Activated CD8-positive, alpha-beta memory T cell treated with anti-CD3 and anti-CD28 coated beads, Interleukin-2, amount 50 U/mL, for 24 hours (primary cell): ENCODE data around the gene MOGAT1.
A peak's percentile ranks its signal among the peaks of the same experiment; 100 is the strongest.
"Not testable (repeated sequence)": the region's sequence is repeated elsewhere in the genome, so short reads cannot be mapped to it uniquely, and the experiment has no call there.

ENCODE experiments used
- DNase-seq: peaks from one replicate; pipeline ENCODE4 v3.0.0-alpha.2; 2020; ENCODE audit errors: extremely low read depth

MOGAT1 gene

GRCh38 chr2:222670191-222671038, 1.0 kb upstream of the MOGAT1 start:
- no peak for DNase-seq

DNA sequence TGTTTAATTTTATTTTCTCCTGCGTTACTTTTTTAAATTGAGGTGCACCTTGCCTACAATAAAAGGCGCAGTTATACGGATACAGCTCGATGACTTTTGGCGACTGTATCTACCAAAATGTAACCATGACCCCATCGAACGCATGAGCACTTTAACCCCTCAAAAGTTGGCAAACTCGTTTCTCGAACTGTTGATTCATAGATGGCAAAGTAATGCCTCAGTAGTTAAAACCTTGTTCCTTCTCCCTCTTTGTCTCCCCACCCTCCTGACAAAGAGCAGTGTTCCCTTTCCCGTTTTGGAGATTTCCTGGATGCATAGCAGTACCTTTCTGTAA, 577 bp downstream of the MOGAT1 start:
- no peak for DNase-seq

- no peak for DNase-seq
Observed at GRCh38 chr2:222673273-222673672, 1.8 kb downstream of the MOGAT1 start.

DNA sequence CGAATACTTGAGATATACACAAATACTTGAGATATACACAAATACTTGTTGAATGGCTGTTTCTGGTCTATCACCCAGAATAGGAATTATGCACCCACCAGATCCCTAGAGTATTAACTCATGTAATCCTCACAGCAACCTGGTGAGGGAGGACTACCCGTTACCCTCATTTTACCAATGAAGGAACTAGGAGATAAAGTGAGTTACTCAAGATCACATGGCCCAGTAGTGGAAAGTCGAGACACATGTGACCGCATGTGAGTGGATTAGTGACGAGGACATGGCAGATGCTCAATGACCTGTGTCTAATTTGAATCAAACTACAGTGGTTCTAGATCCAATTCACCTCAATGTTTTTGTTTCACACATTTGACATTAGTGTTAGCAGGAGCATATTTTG, 2.4 kb downstream of the MOGAT1 start:
- no peak for DNase-seq

DNA sequence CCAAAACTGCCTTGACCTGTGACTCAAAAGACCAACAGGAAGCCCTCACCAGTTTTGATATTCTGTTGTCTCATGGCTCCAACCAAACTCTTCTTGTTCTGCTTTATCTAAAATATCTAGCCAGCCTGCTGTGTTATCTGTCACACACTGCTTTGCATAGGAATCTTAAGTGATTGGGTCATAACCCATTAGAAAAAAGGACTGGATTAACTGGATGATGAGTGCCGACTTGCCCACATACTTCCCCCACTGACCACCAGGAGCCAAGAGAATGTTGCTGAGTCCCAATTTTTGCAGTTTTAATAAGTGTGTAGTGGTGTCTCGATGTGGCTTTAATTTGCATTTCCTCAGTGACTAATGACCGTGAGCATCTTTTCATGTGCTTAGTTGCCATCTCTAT, 6.5 kb downstream of the MOGAT1 start:
- no peak for DNase-seq

DNA sequence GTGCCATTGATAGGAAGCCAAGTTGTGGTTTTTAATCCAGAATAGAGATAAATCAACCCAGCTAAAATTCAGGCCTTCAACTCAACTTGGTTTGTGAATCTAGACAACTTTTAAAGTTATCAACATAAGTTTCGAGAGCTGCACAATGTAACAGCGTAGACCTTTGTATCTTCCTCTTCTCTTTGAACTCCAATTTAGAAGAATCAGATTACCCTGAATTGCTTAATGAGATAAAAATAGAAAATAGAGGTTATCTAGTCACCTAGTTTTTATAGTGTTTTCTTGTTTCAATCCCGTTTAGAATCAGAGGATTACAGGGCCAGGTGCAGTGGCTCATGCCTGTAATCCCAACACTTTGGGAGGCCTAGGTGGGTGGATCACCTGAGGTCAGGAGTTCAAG, 12.3 kb downstream of the MOGAT1 start:
- no peak for DNase-seq

GRCh38 chr2:222686086-222686750, 14.8 kb downstream of the MOGAT1 start:
- DNase-seq: no peak

DNA sequence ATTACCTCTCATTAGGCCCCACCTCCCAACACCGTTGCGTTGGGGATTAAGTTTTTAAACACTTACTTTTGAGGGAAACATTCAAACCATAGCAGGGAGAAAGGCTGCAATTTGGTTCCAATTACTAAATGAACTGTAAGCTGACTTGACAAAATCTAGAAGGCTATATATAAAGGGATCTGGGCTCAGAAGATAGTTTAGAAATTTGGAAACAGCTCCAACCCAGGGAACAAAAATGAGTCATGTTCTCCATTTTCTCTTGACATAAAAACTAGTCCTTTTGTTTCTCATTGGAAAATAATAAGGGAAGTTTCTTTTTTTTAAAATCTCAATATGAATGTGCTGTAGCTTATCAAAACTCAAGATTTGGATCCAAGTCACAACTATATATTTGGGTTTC, 17.5 kb downstream of the MOGAT1 start:
- no peak for DNase-seq

- no peak for DNase-seq
Observed at GRCh38 chr2:222689322-222689721, 17.9 kb downstream of the MOGAT1 start.

DNA sequence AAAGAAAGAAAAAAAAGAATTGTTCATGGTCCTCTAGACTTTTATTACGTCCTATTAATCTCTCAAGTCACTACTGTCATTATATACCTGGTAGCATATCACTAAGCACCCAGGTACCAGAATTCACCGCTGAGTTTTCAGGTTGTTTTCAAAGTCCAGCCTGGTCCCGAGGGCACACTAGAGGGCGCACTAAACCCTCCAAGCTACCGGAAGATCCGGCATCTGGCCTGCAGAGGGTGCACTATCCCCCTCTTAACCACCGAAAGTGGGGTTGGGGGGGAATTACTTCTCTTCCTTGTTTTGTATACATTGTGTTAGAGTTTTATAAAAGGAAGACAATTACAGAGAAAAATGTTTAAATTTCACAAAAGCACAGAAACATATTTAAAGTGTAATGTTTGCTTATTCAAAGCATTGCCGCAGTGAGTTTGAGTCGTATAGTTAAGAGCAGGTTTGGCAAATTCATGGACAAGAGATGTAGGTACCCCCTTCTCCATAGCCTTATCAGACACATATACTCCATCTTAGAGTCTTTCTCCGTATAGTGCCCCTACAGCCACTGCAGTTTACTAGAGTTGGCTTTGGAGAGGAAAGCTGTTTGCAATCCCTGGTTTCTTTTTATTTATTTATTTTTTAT, 19.2 kb downstream of the MOGAT1 start:
- peak; percentile 44 for DNase-seq

DNA sequence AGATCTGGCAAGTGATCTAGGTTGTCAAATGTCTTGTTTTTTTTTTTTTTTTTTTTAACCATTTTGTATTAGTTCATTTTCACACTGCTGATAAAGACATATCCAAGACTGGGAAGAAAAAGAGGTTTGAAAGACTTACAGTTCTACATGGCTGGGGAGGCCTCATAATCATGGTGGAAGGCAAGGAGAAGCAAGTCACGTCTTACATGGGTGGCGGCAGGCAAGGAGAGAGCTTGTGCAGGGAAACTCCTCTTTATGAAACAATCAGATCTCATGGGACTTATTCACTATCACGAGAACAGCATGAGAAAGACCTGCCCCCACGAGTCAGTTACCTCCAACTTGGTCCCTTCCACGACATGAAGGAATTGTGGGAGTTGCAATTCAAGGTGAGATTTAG, 22.0 kb downstream of the MOGAT1 start:
- not testable (repeated sequence) for DNase-seq

GRCh38 chr2:222693837-222694236, 22.4 kb downstream of the MOGAT1 start:
- no peak for DNase-seq

DNA sequence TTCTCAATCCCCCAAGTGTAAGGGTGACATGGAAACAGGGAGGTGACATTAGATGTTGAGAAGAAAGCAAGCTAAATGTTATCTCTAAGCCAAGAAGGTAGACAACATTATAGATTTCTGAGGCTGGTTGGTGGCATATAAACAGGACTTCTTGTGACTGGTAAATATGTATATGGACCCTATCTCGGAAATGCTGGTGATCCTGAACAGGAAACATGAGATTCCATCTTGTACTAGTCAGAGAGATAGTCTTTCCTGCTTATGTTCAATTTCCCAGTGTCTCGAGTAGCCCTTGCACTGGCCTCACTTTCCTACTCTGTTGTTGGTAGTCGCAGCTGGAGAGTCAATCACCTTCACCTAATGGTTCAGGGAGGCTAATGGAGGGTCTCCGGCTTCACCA, 26.8 kb downstream of the MOGAT1 start:
- no peak for DNase-seq

- DNase-seq: no peak
Observed at GRCh38 chr2:222701233-222701632, 29.8 kb downstream of the MOGAT1 start.

GRCh38 chr2:222701721-222702131, 30.3 kb downstream of the MOGAT1 start:
- DNase-seq: no peak

DNA sequence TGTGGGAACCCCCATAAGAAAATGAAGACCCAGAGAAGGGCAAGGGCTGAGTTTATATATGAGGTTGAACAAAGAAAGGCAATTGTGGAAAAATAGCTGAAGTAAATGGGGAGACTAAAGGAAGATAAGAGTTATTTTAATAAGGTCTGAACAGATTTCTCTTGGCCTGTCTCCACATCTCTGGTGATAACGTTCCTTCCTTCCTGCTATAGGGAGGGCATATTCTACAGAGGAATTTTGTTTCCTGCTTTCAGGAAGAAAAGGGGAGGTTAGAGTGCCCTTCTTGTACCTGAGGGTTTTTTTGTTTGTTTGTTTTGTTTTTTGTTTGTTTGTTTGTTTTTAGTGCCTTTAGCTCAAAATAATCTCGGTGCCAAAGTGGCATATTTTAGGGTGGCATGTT, 31.6 kb downstream of the MOGAT1 start:
- no peak for DNase-seq

- DNase-seq: no peak
Observed at GRCh38 chr2:222703886-222704285, 32.4 kb downstream of the MOGAT1 start.

- DNase-seq: no peak
Observed at GRCh38 chr2:222706616-222707015, 35.2 kb downstream of the MOGAT1 start.

GRCh38 chr2:222707102-222707688, 35.7 kb downstream of the MOGAT1 start:
- no peak for DNase-seq

DNA sequence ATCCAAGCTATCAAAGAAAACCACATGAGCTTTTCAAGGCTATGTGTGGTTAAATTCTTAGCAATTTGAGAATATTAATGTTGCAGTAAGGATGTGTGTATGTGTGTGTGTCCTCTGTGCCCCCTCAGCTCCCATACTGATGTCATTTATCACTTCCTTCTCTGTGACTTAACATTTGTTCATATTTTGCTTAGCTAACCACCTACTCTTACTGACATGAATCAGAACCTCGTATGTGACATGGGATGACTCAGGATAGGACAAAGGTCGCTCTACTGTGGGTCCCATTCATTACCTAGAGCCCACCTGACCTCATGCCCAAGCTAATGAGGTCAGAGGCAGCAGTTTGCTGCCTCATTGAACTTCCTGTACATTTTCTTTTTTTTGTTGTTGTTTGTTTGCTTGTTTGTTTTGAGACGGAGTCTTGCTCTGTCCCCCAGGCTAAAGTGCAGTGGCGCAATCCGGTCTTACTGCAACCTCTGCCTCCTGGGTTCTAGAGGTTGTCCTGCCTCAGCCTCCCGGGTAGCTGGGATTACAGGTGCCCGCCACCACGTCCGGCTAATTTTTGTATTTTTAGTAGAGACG, 36.3 kb downstream of the MOGAT1 start:
- DNase-seq: no peak

DNA sequence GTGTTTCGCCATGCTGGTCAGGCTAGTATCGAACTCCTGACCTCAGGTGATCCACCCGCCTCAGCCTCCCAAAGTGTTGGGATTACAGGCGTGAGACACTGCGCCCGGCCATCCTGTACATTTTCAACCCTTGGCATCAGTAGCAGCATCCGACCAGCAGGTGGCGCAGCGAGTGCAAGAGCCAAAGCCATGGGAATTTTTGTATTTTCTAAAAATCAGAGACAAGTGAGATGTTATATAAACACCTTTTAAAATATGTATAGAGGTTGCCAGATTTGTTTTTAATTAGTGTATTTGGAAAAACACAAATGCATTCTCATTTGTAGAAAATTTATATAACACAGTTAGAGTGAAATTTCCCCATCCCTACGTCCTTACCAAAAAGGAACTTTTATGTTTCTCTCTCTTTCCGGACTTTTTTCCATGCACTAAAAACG, 36.8 kb downstream of the MOGAT1 start:
- DNase-seq: peak; percentile 50

DNA sequence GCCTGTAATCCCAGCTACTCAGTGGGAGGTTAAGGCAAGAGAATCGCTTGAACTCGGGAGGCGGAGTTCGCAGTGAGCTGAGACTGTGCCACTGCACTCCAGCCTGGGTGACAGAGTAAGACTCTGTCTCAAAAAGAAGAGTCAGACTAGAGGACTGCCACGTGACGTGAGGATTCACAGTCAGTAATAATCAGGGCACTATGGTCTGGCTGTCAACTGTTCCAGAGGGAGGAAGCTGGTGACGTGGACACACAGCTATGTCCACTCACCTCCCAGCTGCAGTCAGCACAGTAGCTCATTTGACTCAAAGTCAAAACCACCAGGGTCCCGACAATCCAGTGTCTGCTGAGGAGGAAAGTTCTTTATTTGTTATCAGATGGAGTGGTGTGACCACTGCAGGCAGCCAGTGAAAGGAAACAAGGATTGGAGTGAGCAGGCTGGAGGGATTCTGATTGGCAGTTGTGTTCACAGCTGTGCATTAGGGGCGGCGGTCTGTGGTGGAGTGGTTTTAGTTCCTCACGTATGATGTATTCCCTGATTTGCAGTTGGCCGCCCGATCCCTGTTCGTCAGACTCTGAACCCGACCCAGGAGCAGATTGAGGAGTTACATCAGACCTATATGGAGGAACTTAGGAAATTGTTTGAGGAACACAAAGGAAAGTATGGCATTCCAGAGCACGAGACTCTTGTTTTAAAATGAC, 37.9 kb downstream of the MOGAT1 start:
- no peak for DNase-seq
